Ishikawa (cell line): ENCODE results near the gene HDAC9.

Source experiments
- CEBPB ChIP-seq: IDR thresholded peaks from 2 replicates; pipeline ENCODE4 v1.6.1; 2012
- CREB1 ChIP-seq: IDR thresholded peaks from 2 replicates; pipeline ENCODE4 v1.6.1; 2012; ENCODE audit warnings: low read depth
- EGR1 ChIP-seq: IDR thresholded peaks from 2 replicates; pipeline ENCODE4 v1.6.1; 2012
- EP300 ChIP-seq: IDR thresholded peaks from 2 replicates; pipeline ENCODE4 v1.6.1; 2012; ENCODE audit warnings: borderline replicate concordance
- FOXM1 ChIP-seq: IDR thresholded peaks from 2 replicates; pipeline ENCODE4 v1.6.1; 2012; ENCODE audit warnings: low read depth, borderline replicate concordance
- NFIC ChIP-seq: IDR thresholded peaks from 2 replicates; pipeline ENCODE4 v1.6.1; 2012
- RAD21 ChIP-seq: IDR thresholded peaks from 2 replicates; pipeline ENCODE4 v1.6.1; 2012; ENCODE audit warnings: low read depth
- TAF1 ChIP-seq: IDR thresholded peaks from 2 replicates; pipeline ENCODE4 v1.6.1; 2012; ENCODE audit warnings: low read depth, mild to moderate bottlenecking
- TCF12 ChIP-seq: IDR thresholded peaks from 2 replicates; pipeline ENCODE4 v1.6.1; 2012; ENCODE audit warnings: low read depth
- TEAD4 ChIP-seq: IDR thresholded peaks from 2 replicates; pipeline ENCODE4 v1.6.1; 2012
- YY1 ChIP-seq: IDR thresholded peaks from 2 replicates; pipeline ENCODE4 v1.6.1; 2012; ENCODE audit warnings: low read depth
- ZBTB7A ChIP-seq: IDR thresholded peaks from 2 replicates; pipeline ENCODE4 v1.6.1; 2012; ENCODE audit warnings: low read depth
- TF ChIP-seq, protein P1 (sequence below): IDR thresholded peaks from 2 replicates; pipeline ENCODE4 v1.6.1; 2012
- TF ChIP-seq, protein P2 (sequence below): IDR thresholded peaks from 2 replicates; pipeline ENCODE4 v1.6.1; 2012
- TF ChIP-seq, protein P3 (sequence below): IDR thresholded peaks from 2 replicates; pipeline ENCODE4 v1.6.1; 2012; ENCODE audit warnings: low read depth, mild to moderate bottlenecking

Gene HDAC9

DNA sequence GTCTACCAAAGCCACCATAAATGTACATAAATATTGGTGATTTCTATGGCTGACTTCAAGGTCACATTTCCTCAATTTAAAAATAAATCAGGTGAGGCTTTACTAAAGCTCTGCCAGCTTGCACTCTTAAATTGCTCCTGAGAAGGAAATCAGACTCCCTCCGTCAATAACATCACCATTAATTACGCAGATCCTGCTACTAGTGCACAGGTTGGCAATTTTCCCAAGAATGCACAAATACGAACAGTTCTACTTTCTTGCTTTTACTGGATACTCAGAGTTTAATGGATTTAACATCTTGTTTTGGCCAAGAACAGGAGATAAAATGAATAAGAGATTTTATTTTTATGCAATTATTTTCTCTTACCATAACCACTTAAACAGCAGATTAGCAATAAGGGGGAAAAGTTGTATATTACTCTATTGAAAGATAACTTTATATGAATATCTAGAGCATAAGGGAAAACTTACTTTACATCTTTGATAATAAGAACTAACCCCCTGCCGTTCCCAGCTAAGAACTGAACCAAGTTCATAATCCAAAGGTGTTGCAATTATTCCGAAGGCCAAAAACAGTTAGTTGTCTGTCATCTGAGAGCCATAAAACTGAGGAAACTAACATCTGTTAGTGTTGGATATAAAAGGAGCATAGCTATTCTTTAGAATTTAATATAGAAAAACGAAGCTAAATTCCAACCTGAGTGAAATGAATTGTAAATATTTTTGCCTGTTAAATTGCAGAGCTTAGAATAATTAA lies 481.3 kb downstream of the HDAC9 start:
- TF ChIP-seq RAD21 (no peak), TAF1 (no peak), CEBPB (no peak), CREB1 (no peak), ZBTB7A (no peak), EGR1 (no peak), YY1 (no peak), EP300 (no peak), NFIC (no peak), TEAD4 (no peak), FOXM1 (no peak), TCF12 (no peak)
- TF ChIP-seq, protein P1, sequence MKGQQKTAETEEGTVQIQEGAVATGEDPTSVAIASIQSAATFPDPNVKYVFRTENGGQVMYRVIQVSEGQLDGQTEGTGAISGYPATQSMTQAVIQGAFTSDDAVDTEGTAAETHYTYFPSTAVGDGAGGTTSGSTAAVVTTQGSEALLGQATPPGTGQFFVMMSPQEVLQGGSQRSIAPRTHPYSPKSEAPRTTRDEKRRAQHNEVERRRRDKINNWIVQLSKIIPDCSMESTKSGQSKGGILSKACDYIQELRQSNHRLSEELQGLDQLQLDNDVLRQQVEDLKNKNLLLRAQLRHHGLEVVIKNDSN = no peak
- TF ChIP-seq, protein P2, sequence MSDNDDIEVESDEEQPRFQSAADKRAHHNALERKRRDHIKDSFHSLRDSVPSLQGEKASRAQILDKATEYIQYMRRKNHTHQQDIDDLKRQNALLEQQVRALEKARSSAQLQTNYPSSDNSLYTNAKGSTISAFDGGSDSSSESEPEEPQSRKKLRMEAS = no peak
- TF ChIP-seq, protein P3, sequence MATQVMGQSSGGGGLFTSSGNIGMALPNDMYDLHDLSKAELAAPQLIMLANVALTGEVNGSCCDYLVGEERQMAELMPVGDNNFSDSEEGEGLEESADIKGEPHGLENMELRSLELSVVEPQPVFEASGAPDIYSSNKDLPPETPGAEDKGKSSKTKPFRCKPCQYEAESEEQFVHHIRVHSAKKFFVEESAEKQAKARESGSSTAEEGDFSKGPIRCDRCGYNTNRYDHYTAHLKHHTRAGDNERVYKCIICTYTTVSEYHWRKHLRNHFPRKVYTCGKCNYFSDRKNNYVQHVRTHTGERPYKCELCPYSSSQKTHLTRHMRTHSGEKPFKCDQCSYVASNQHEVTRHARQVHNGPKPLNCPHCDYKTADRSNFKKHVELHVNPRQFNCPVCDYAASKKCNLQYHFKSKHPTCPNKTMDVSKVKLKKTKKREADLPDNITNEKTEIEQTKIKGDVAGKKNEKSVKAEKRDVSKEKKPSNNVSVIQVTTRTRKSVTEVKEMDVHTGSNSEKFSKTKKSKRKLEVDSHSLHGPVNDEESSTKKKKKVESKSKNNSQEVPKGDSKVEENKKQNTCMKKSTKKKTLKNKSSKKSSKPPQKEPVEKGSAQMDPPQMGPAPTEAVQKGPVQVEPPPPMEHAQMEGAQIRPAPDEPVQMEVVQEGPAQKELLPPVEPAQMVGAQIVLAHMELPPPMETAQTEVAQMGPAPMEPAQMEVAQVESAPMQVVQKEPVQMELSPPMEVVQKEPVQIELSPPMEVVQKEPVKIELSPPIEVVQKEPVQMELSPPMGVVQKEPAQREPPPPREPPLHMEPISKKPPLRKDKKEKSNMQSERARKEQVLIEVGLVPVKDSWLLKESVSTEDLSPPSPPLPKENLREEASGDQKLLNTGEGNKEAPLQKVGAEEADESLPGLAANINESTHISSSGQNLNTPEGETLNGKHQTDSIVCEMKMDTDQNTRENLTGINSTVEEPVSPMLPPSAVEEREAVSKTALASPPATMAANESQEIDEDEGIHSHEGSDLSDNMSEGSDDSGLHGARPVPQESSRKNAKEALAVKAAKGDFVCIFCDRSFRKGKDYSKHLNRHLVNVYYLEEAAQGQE = no peak

DNA sequence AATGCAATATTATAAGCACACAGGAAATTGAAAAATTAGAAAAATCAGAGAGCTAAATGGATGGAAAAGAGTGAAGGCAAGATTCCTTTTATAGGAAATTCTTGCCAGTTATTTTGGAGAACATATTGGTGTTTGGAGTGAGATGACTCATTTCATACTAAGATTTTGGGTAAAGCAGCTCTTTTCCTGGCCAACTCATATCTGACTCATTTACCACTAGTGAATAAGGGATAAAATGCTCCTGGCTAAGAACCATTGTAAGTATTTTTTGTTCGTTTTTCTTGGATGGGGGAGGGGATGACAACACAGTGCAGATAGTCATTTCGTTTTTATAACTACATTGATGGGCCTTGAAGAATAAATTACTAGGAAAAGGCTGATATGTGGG lies 482.6 kb downstream of the HDAC9 start:
- TF ChIP-seq TAF1 = no peak
- no peak for TF ChIP-seq FOXM1
- no peak for TF ChIP-seq NFIC
- no peak for TF ChIP-seq CREB1
- no peak for TF ChIP-seq RAD21
- no peak for TF ChIP-seq EGR1
- TF ChIP-seq ZBTB7A = no peak
- TF ChIP-seq, protein P2 = no peak
- no peak for TF ChIP-seq TEAD4
- TF ChIP-seq CEBPB = no peak

DNA sequence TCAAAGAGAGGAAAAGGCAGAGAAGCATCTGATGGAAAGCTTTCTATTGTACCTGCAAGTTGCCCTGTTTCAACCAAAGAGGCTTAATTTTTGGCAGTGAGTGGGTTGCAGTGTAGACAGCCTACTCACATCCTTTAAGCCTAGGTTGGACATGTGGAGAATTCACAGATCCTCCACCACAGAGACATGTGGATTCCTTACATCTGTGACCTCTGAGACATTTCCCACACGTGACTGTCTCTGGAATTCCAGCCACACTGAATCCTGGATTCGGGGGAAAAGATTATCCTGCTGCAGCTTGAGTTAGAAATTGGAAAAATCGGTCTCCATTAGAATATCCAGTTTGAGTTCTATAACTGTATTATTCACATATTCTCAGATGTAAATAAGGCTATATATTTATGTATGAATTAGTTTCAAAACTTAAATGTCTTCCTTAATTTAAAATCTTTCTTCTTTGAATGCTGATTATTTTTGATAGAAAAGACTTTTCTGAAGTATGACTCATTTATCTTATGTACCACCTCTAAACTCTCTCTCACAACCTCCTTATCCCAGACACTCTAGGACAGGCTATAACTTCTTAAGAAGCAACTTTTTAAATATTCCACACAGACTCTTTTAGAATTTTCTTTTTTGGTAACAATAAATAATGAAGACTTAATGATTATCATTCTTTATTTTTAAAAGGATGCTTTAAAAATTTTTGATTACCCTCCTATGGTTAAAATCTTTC lies 498.6 kb downstream of the HDAC9 start:
- TF ChIP-seq, protein P2 = no peak
- TF ChIP-seq FOXM1 = no peak
- TF ChIP-seq, protein P1 = no peak
- no peak for TF ChIP-seq CEBPB
- TF ChIP-seq RAD21 = no peak
- no peak for TF ChIP-seq YY1
- no peak for TF ChIP-seq NFIC
- no peak for TF ChIP-seq TAF1
- TF ChIP-seq EP300 = no peak
- no peak for TF ChIP-seq EGR1
- TF ChIP-seq, protein P3 = no peak
- TF ChIP-seq ZBTB7A = no peak
- no peak for TF ChIP-seq CREB1
- no peak for TF ChIP-seq TCF12
- no peak for TF ChIP-seq TEAD4

DNA sequence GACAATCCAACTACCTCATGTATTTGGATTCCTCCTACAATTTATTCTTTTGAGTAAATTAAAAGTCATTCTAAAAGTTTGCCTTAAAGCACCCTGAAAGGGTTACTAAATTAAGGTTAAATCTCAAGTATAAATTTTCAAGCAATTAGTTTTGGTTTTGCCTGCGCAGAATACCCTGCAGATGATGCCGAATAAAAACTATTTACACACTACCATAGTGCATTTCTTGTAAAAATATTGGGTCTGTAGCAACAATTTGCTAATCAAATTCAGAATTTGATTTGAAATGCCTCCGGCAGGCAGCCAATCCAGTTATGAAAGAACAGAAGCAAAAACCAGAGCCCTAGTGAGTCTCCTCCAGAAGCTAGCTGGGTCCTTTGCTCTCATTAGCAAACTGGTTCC lies 499.7 kb downstream of the HDAC9 start:
- TF ChIP-seq NFIC (no peak), YY1 (no peak), ZBTB7A (no peak), TCF12 (no peak), TAF1 (no peak), FOXM1 (no peak), EP300 (no peak), TEAD4 (no peak)
- TF ChIP-seq, protein P1 = no peak
